ENCODE measurements around the gene METAP1D.

Gene METAP1D

GRCh38 chr2:172079838-172080640 lies 80.3 kb downstream of the METAP1D start:
- TF ChIP-seq, protein P1, sequence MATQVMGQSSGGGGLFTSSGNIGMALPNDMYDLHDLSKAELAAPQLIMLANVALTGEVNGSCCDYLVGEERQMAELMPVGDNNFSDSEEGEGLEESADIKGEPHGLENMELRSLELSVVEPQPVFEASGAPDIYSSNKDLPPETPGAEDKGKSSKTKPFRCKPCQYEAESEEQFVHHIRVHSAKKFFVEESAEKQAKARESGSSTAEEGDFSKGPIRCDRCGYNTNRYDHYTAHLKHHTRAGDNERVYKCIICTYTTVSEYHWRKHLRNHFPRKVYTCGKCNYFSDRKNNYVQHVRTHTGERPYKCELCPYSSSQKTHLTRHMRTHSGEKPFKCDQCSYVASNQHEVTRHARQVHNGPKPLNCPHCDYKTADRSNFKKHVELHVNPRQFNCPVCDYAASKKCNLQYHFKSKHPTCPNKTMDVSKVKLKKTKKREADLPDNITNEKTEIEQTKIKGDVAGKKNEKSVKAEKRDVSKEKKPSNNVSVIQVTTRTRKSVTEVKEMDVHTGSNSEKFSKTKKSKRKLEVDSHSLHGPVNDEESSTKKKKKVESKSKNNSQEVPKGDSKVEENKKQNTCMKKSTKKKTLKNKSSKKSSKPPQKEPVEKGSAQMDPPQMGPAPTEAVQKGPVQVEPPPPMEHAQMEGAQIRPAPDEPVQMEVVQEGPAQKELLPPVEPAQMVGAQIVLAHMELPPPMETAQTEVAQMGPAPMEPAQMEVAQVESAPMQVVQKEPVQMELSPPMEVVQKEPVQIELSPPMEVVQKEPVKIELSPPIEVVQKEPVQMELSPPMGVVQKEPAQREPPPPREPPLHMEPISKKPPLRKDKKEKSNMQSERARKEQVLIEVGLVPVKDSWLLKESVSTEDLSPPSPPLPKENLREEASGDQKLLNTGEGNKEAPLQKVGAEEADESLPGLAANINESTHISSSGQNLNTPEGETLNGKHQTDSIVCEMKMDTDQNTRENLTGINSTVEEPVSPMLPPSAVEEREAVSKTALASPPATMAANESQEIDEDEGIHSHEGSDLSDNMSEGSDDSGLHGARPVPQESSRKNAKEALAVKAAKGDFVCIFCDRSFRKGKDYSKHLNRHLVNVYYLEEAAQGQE (IDR thresholded peaks at IDR 0.05; ENCODE audit: low read depth): no peak
- TF ChIP-seq CREB1 (IDR thresholded peaks at IDR 0.05; ENCODE audit: low read depth): no peak
- TF ChIP-seq YY1 (IDR thresholded peaks at IDR 0.05; ENCODE audit: low read depth): no peak
- TF ChIP-seq USF1 (IDR thresholded peaks at IDR 0.05): no peak
- TF ChIP-seq TCF12 (IDR thresholded peaks at IDR 0.05; ENCODE audit: low read depth): no peak
- no peak for TF ChIP-seq ZBTB7A (IDR thresholded peaks at IDR 0.05; ENCODE audit: low read depth)
- TF ChIP-seq MAX (IDR thresholded peaks at IDR 0.05): no peak
- TF ChIP-seq TEAD4 (IDR thresholded peaks at IDR 0.05): no peak
- TF ChIP-seq RAD21 (IDR thresholded peaks at IDR 0.05; ENCODE audit: low read depth): no peak
- TF ChIP-seq EP300 (IDR thresholded peaks at IDR 0.05; ENCODE audit: borderline replicate concordance): no peak
- no peak for TF ChIP-seq FOXM1 (IDR thresholded peaks at IDR 0.05; ENCODE audit: borderline replicate concordance, low read depth)
- no peak for TF ChIP-seq EGR1 (IDR thresholded peaks at IDR 0.05)
- TF ChIP-seq TAF1 (IDR thresholded peaks at IDR 0.05; ENCODE audit: low read depth): no peak
- TF ChIP-seq CEBPB (IDR thresholded peaks at IDR 0.05): no peak
- no peak for TF ChIP-seq NFIC (IDR thresholded peaks at IDR 0.05)

- TF ChIP-seq EP300 (IDR thresholded peaks at IDR 0.05; ENCODE audit: borderline replicate concordance): no peak
- TF ChIP-seq, protein P1 (IDR thresholded peaks at IDR 0.05; ENCODE audit: low read depth): no peak
- TF ChIP-seq MAX (IDR thresholded peaks at IDR 0.05): no peak
- TF ChIP-seq TEAD4 (IDR thresholded peaks at IDR 0.05): no peak
- no peak for TF ChIP-seq ZBTB7A (IDR thresholded peaks at IDR 0.05; ENCODE audit: low read depth)
- TF ChIP-seq TCF12 (IDR thresholded peaks at IDR 0.05; ENCODE audit: low read depth): no peak
- TF ChIP-seq CEBPB (IDR thresholded peaks at IDR 0.05): no peak
- no peak for TF ChIP-seq USF1 (IDR thresholded peaks at IDR 0.05)
- no peak for TF ChIP-seq NFIC (IDR thresholded peaks at IDR 0.05)
- no peak for TF ChIP-seq RAD21 (IDR thresholded peaks at IDR 0.05; ENCODE audit: low read depth)
- no peak for TF ChIP-seq TAF1 (IDR thresholded peaks at IDR 0.05; ENCODE audit: low read depth)
- TF ChIP-seq YY1 (IDR thresholded peaks at IDR 0.05; ENCODE audit: low read depth): no peak
- TF ChIP-seq CREB1 (IDR thresholded peaks at IDR 0.05; ENCODE audit: low read depth): no peak
- TF ChIP-seq FOXM1 (IDR thresholded peaks at IDR 0.05; ENCODE audit: borderline replicate concordance, low read depth): no peak
Measured at GRCh38 chr2:172080641-172081220, 81.0 kb downstream of the METAP1D start.

- TF ChIP-seq TEAD4 (IDR thresholded peaks at IDR 0.05) (no peak), EP300 (IDR thresholded peaks at IDR 0.05; ENCODE audit: borderline replicate concordance) (no peak), TCF12 (IDR thresholded peaks at IDR 0.05; ENCODE audit: low read depth) (no peak), EGR1 (IDR thresholded peaks at IDR 0.05) (no peak), RAD21 (IDR thresholded peaks at IDR 0.05; ENCODE audit: low read depth) (no peak)
Measured at GRCh38 chr2:172081221-172082022, 81.7 kb downstream of the METAP1D start.

DNA sequence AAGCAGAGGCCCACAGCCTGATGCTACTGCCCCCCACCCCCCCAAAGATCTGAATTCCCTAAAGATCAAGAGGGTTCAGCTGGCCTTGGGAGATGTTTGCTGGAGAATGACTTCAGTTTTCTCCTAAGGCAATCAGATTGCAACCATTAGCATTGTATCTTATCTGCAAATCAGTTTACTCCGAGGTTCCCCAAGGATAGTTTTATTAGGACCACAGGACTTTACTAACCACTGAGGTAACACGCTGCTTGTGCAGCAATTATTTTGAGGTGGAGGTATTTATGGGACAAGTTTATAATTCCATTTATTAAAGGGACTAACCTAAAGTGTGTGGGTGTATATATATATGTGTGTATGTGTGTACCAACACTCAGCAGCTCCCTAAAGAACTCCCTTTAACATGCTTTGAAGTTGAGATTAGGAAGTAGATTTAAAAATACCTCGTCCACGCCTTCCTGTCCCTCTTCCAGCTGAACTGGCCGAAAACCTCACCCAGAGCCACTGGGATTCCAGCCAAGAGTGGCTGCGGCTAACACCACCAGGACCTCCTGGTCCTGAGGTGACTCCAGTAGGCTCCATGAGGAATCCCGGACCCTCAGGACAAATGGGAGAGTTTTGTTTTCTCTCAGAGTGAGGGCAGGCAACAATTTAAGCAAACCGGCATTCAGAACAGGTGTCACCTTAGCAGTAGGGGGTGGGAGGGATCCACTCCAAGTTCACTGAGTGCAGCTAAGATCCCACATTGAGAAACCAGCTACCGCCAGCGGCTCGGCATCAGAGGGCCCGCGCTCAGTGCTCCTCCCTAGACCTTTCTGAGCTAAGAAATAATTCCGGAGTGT lies 82.6 kb downstream of the METAP1D start:
- TF ChIP-seq, protein P1 (IDR thresholded peaks at IDR 0.05; ENCODE audit: low read depth): no peak
- TF ChIP-seq USF1 (IDR thresholded peaks at IDR 0.05) (no peak), ZBTB7A (IDR thresholded peaks at IDR 0.05; ENCODE audit: low read depth) (no peak), CREB1 (IDR thresholded peaks at IDR 0.05; ENCODE audit: low read depth) (no peak), RAD21 (IDR thresholded peaks at IDR 0.05; ENCODE audit: low read depth) (no peak), FOXM1 (IDR thresholded peaks at IDR 0.05; ENCODE audit: borderline replicate concordance, low read depth) (no peak), EP300 (IDR thresholded peaks at IDR 0.05; ENCODE audit: borderline replicate concordance) (no peak), EGR1 (IDR thresholded peaks at IDR 0.05) (no peak)
